GM12878 (cell line): Measurements from ENCODE around the gene SSBP4. TPM values are rescaled to one million over a fixed set of nuclear protein-coding genes. Genes with fewer than 3 reads are reported as not detected.

ENCODE experiments used
- ATAC-seq: fragments of 200-7000 bp; cut with Tn5 transposase; 3 replicates; pipeline ENCODE4 v1.9.1; 2020; ENCODE audit warnings: mild to moderate bottlenecking, moderate library complexity
- Bru-seq: library from RNA; stranded (reverse); fragments of 400-500 nt; gene quantifications from one replicate; lab custom pipeline; 2021; lab: Mats Ljungman, UMichigan
- BruChase-seq, 2 experiments: library from RNA; stranded (reverse); fragments of 400-500 nt; gene quantifications; one replicate each; lab custom pipeline; 2021; lab: Mats Ljungman, UMichigan
- BruUV-seq: library from RNA; stranded (reverse); fragments of 400-500 nt; replicated peaks from 2 replicates; lab custom pipeline; 2021; lab: Mats Ljungman, UMichigan
- CTCF ChIA-PET: fragments of 300-600 bp; sonication (Branson Sonifier 250); formaldehyde crosslinking; extraction: SDS; loops from one replicate; lab custom pipeline; 2021; ENCODE audit warnings: inconsistent platforms; lab: Yijun Ruan, JAX
- POLR2A ChIA-PET: fragments of 350-600 bp; formaldehyde crosslinking; extraction: SDS; loops from one replicate; lab custom pipeline; 2021; ENCODE audit warnings: inconsistent platforms; lab: Charles Lee
- RAD21 ChIA-PET: fragments of 300-600 bp; sonication (Branson Sonifier 250); formaldehyde crosslinking; loops from one replicate; lab custom pipeline; 2023; ENCODE audit warnings: antibody characterized with exemption; ENCODE audit not compliant: unreplicated experiment; lab: Charles Lee
- SMC1A ChIA-PET: fragments of 300-600 bp; sonication (Branson Sonifier 250); formaldehyde crosslinking; loops from one replicate; lab custom pipeline; 2023; ENCODE audit not compliant: unreplicated experiment, uncharacterized antibody; lab: Charles Lee
- DNase-seq: peaks from one replicate; pipeline ENCODE4 v3.0.0-alpha.2; 2011; ENCODE audit warnings: low read depth, low spot score
- FAIRE-seq: peaks from 3 replicates; lab custom pipeline; 2011; peaks lifted over from hg19 to GRCh38; lab: Jason Lieb, UNC
- H2AFZ ChIP-seq: 2 replicates; pipeline ENCODE4 v1.6.0; 2011; ENCODE audit warnings: low read depth, low read length, control low read depth; ENCODE audit not compliant: control insufficient read depth
- H3K27ac ChIP-seq: 2 replicates; pipeline ENCODE4 v1.5.1; 2011; ENCODE audit warnings: control low read depth; ENCODE audit not compliant: control insufficient read depth, insufficient read depth
- H3K27me3 ChIP-seq, 2 experiments: replicated peaks in 1 of 2; 2 replicates each; pipeline versions ENCODE4 v1.6.0 to v1.6.1; 2011; ENCODE audit warnings: low read length in 1 of 2; ENCODE audit not compliant: control insufficient read depth in 2 of 2, insufficient read depth in 2 of 2
- H3K36me3 ChIP-seq, 2 experiments: 2 replicates each; pipeline ENCODE4 v1.5.1; 2011; ENCODE audit warnings: low read length in 1 of 2; ENCODE audit not compliant: control insufficient read depth in 2 of 2, insufficient read depth in 2 of 2
- H3K4me1 ChIP-seq: 2 replicates; pipeline ENCODE4 v1.6.1; 2011; ENCODE audit warnings: mild to moderate bottlenecking, low read length, moderate library complexity, mixed read lengths; ENCODE audit not compliant: control insufficient read depth, insufficient read depth
- H3K4me2 ChIP-seq: 2 replicates; pipeline ENCODE4 v1.6.0; 2011; ENCODE audit warnings: control low read depth; ENCODE audit not compliant: control insufficient read depth, insufficient read depth
- H3K4me3 ChIP-seq: fragments of 200-600 bp; sonication (generic); 2 replicates; pipeline ENCODE4 v1.5.1; 2016
- H3K79me2 ChIP-seq: 2 replicates; pipeline ENCODE4 v1.6.0; 2011; ENCODE audit warnings: low read length; ENCODE audit not compliant: control insufficient read depth, insufficient read depth
- H3K9ac ChIP-seq: 2 replicates; pipeline ENCODE4 v1.8.0; 2011; ENCODE audit warnings: low read length, control low read depth, mixed read lengths; ENCODE audit not compliant: control insufficient read depth, insufficient read depth
- H3K9me3 ChIP-seq: replicated peaks from 3 replicates; pipeline ENCODE4 v1.5.1; 2011; ENCODE audit warnings: mild to moderate bottlenecking, low read length; ENCODE audit not compliant: control insufficient read depth, insufficient read depth
- H4K20me1 ChIP-seq: 2 replicates; pipeline ENCODE4 v1.6.0; 2011; ENCODE audit not compliant: control insufficient read depth, insufficient read depth
- KDM1A ChIP-seq: fragments of 200-600 bp; sonication (generic); IDR thresholded peaks from 2 replicates; pipeline ENCODE4 v1.6.1; 2016; ENCODE audit warnings: borderline replicate concordance
- PAX5 ChIP-seq: IDR thresholded peaks from 2 replicates; pipeline ENCODE4 v1.6.1; 2011; ENCODE audit warnings: low read depth, low read length, borderline replicate concordance
- RELA ChIP-seq: fragments of 450-650 bp; IDR thresholded peaks from 2 replicates; pipeline ENCODE4 v1.8.0; 2014; ENCODE audit warnings: borderline replicate concordance; ENCODE audit not compliant: partially characterized antibody
- RFX5 ChIP-seq: IDR thresholded peaks from 2 replicates; pipeline ENCODE4 v1.6.1; 2011; ENCODE audit warnings: low read depth, low read length, improper control_type of control experiment
- SREBF2 ChIP-seq: IDR thresholded peaks from 2 replicates; pipeline ENCODE4 v1.6.1; 2012; ENCODE audit warnings: mild to moderate bottlenecking, low read length
- SUZ12 ChIP-seq: fragments of 200-600 bp; sonication (generic); IDR thresholded peaks from one replicate; pipeline ENCODE4 v1.6.1; 2018; ENCODE audit warnings: antibody characterized with exemption, mild to moderate bottlenecking; ENCODE audit not compliant: unreplicated experiment
- ZNF217 ChIP-seq: fragments of 450-650 bp; IDR thresholded peaks from 2 replicates; pipeline ENCODE4 v1.6.1; 2017; ENCODE audit warnings: antibody characterized with exemption, mild to moderate bottlenecking
- WGBS: methylation state at CpG from one replicate; pipeline ENCODE4 v1.1.6; 2016; ENCODE audit warnings: low lambda C conversion rate; ENCODE audit not compliant: insufficient replicate concordance, insufficient coverage; ENCODE audit errors: missing lambda C conversion rate; 5-methylcytosine and 5-hydroxymethylcytosine counted together
- in situ Hi-C: fragments of 300-500 bp; cut with MboI; formaldehyde crosslinking; loops from 9 replicates; pipeline ENCODE4 v1.14.3; 2018; ENCODE audit warnings: mixed read lengths
- intact Hi-C: fragments of 100-400 bp; cut with micrococcal nuclease; formaldehyde crosslinking; loops from one replicate; pipeline ENCODE4 v1.14.2; 2022; ENCODE audit not compliant: unreplicated experiment
- long read RNA-seq, 2 experiments: library from polyadenylated mRNA; unstranded; transcript quantifications; one replicate each; pipeline ENCODE4 v2.0.0, GENCODE V29; 2019 to 2020
- polyA minus RNA-seq, 3 experiments: library from RNA; depleted of rRNA, polyadenylated mRNA; stranded (reverse); fragments of >200 nt; gene quantifications; 2 replicates each; pipeline ENCODE4 v1.2.3, GENCODE V29; 2011
- polyA plus RNA-seq, 11 experiments: library from polyadenylated mRNA; depleted of rRNA in 4 of 11; unstranded in 6 of 11; stranded (reverse) in 5 of 11; fragments of >200 nt; fragmentation: Nextera tagmentation in 4 of 11; fragmentation: Illumina TruSeq in 1 of 11; extraction: Ambion mirVana in 4 of 11; extraction: Trizol in 1 of 11; gene quantifications; 1 replicate in 1 of 11; 2 replicates in 10 of 11; pipeline versions ENCODE4 v1.2.1 to v1.2.3, GENCODE V29; 2011 to 2016; ENCODE audit warnings: inconsistent platforms in 2 of 11, missing spikeins in 2 of 11, low read depth in 1 of 11
- total RNA-seq, 4 experiments: library from RNA; depleted of rRNA in 3 of 4; stranded (reverse); fragments of >200 nt in 3 of 4; fragmentation: Illumina TruSeq in 1 of 4; extraction: Trizol in 1 of 4; gene quantifications; 2 replicates each; pipeline versions ENCODE4 v1.2.1 to v1.2.3, GENCODE V29; 2013 to 2021
- TF ChIP-seq, protein P1 (sequence below): fragments of 450-650 bp; IDR thresholded peaks from 2 replicates; pipeline ENCODE4 v1.6.1; 2016; ENCODE audit warnings: mild to moderate bottlenecking
- TF ChIP-seq, protein P2 (sequence below): IDR thresholded peaks from 2 replicates; pipeline ENCODE4 v1.6.1; 2012; ENCODE audit warnings: improper control_type of control experiment, low read depth, low read length; ENCODE audit not compliant: insufficient replicate concordance
- TF ChIP-seq, protein P3 (sequence below): IDR thresholded peaks from 2 replicates; pipeline ENCODE4 v1.6.1; 2012; ENCODE audit warnings: low read depth, low read length, improper control_type of control experiment

The SSBP4 gene
- 40.3 and 49.5 TPM in 2 replicates for total RNA-seq (2013; cell fraction: nucleolus; rRNA removed)
- total RNA-seq (2014; rRNA removed) (91.4 and 122 TPM in 2 replicates), total RNA-seq (2014; rRNA removed; fragmentation: Illumina TruSeq; extraction: Trizol) (32.9 and 39.5 TPM in 2 replicates), total RNA-seq (2021) (131 and 150 TPM in 2 replicates), polyA plus RNA-seq (2011; rRNA removed) (11.5 and 19.0 TPM in 2 replicates), polyA plus RNA-seq (2014; fragmentation: Illumina TruSeq; extraction: Trizol) (7.1 and 22.5 TPM in 2 replicates), polyA plus RNA-seq (2014; fragmentation: Nextera tagmentation; extraction: Ambion mirVana) (1 to 10 TPM in 1 of 2 experiments, under 1 TPM in 1; 0.37 to 6.6 TPM), polyA plus RNA-seq (2014; rRNA removed) (98.3 and 119 TPM in 2 replicates), polyA plus RNA-seq (2016; fragmentation: Nextera tagmentation; extraction: Ambion mirVana) (10 to 100 TPM; 38.3 to 58.5 TPM), polyA minus RNA-seq (2011; rRNA and poly(A)+ RNA removed) (4.2 and 21.6 TPM in 2 replicates), Bru-seq, nascent RNA (percentile 62 among the genes with signal in this experiment), BruChase-seq, experiment 1, labeled RNA remaining after a 6-hour chase (percentile 81 among the genes with signal in this experiment), BruChase-seq, experiment 2, labeled RNA remaining after a 2-hour chase (percentile 73 among the genes with signal in this experiment)
- polyA plus RNA-seq (2011; ENCODE audit: low read depth) = 12.2 TPM
- polyA plus RNA-seq (2011; cell fraction: cytosol; rRNA removed) = 23.2 and 39.7 TPM in 2 replicates
- polyA plus RNA-seq (2011; cell fraction: nucleus; rRNA removed) = 104 and 142 TPM in 2 replicates
- polyA plus RNA-seq (2012) = 52.3 and 55.4 TPM in 2 replicates
- polyA minus RNA-seq (2011; cell fraction: cytosol; rRNA and poly(A)+ RNA removed) = 20.1 and 26.7 TPM in 2 replicates
- polyA minus RNA-seq (2011; cell fraction: nucleus; rRNA and poly(A)+ RNA removed) = 23.2 and 48.4 TPM in 2 replicates
- long read RNA-seq, experiment 1, transcript SSBP4-206 (3 exons, 793 nt) = major isoform, 7 of 9 reads
- long read RNA-seq, experiment 1, partial matches to known transcripts = 1 of 9 reads
- long read RNA-seq, experiment 1, other reads (novel, unspliced or antisense) = 0 of 9 reads
- long read RNA-seq, experiment 2, partial matches to known transcripts = 1 of 1 reads
- long read RNA-seq, experiment 2, other reads (novel, unspliced or antisense) = 0 of 1 reads

DNA sequence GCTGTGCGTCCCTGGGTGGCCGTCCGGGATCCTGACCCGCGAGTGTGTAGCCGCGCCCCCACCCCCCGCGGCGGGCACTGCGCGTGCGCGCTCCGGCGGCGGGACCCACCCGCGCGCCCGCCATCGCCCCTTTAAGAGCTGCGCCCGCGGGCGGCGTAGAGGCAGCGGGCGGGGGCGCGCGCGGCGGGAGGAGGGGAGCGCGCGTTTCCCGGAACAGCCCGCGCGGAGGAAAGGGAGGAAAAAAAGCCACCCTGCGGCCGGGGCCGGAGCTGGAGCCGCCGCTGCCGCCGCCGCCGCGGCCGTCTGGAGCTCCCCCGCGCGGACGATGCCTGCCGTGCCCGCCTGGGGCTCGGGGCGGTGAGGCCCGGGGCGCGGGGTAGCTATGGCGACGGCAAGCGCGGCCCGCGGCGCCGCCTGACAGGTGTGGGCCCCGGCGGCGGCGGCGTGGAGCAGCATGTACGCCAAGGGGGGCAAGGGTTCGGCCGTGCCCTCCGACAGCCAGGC is at the start of gene SSBP4:
TSS of gene SSBP4 (plus strand) at position 204 of the 504 bp plus-strand sequence. CDS start at position 455, 251 bp downstream.
- RAD21 ChIA-PET = interaction anchor here (0.7 to 1.7 kb wide), 5 partner anchors 19 to 215 kb away, joined by 3 to 6 read pairs (median 4); partner anchors contain the start of gene RAB3A
- peak within 1 kb of the TSS; percentile 72 for H3K27ac ChIP-seq
- CTCF ChIA-PET = interaction anchor here (0.8 to 2.0 kb wide), 8 partner anchors 9 to 140 kb away, joined by 3 to 6 read pairs (median 5); partner anchors contain the start of gene KXD1
- H3K27me3 ChIP-seq = no peaks in the 10 kb centered on the region
- 0% methylated on average over 35 of the region's 80 CpGs for WGBS
- POLR2A ChIA-PET = interaction anchor here (0.7 to 2.0 kb wide), 5 partner anchors 9 to 238 kb away, joined by 3 to 6 read pairs (median 3); no protein-coding TSS in a partner anchor
- peak within 1 kb of the TSS; percentile 66 for H2AFZ ChIP-seq
- SMC1A ChIA-PET = interaction anchor here (1.1 to 2.1 kb wide), 3 partner anchors 9 to 79 kb away, joined by 3 to 7 read pairs (median 5); no protein-coding TSS in a partner anchor
- in situ Hi-C loops (no loop called here), intact Hi-C loops (loop anchor here (10.0 kb wide), 1 partner anchor 214 kb away; the partner anchor contains the start of gene RAB3A)
- BruUV-seq = no TSS peak
- ATAC-seq = peak; percentile 37
- no peaks in the 10 kb centered on the region; a peak in 1 of 4 replicates for H3K36me3 ChIP-seq
- FAIRE-seq = no peak
- H3K9me3 ChIP-seq = no peaks in the 10 kb centered on the region
- peaks cover 47% of the 10 kb centered on the region for H3K79me2 ChIP-seq
- peaks cover 70% of the 10 kb centered on the region for H3K4me1 ChIP-seq
- no peaks in the 10 kb centered on the region for H4K20me1 ChIP-seq
- peak within 1 kb of the TSS; percentile 87 for H3K4me3 ChIP-seq
- H3K9ac ChIP-seq = peak within 1 kb of the TSS; percentile 73
- DNase-seq = no peak
- peak within 1 kb of the TSS; percentile 94 for H3K4me2 ChIP-seq
- TF ChIP-seq SUZ12 = no peak
- TF ChIP-seq ZNF217 = 0 out of 2 replicates have a peak, but pooled peaks have one; percentile 59
- TF ChIP-seq, protein P1, sequence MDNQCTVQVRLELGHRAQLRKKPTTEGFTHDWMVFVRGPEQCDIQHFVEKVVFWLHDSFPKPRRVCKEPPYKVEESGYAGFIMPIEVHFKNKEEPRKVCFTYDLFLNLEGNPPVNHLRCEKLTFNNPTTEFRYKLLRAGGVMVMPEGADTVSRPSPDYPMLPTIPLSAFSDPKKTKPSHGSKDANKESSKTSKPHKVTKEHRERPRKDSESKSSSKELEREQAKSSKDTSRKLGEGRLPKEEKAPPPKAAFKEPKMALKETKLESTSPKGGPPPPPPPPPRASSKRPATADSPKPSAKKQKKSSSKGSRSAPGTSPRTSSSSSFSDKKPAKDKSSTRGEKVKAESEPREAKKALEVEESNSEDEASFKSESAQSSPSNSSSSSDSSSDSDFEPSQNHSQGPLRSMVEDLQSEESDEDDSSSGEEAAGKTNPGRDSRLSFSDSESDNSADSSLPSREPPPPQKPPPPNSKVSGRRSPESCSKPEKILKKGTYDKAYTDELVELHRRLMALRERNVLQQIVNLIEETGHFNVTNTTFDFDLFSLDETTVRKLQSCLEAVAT = no peak
- TF ChIP-seq, protein P2, sequence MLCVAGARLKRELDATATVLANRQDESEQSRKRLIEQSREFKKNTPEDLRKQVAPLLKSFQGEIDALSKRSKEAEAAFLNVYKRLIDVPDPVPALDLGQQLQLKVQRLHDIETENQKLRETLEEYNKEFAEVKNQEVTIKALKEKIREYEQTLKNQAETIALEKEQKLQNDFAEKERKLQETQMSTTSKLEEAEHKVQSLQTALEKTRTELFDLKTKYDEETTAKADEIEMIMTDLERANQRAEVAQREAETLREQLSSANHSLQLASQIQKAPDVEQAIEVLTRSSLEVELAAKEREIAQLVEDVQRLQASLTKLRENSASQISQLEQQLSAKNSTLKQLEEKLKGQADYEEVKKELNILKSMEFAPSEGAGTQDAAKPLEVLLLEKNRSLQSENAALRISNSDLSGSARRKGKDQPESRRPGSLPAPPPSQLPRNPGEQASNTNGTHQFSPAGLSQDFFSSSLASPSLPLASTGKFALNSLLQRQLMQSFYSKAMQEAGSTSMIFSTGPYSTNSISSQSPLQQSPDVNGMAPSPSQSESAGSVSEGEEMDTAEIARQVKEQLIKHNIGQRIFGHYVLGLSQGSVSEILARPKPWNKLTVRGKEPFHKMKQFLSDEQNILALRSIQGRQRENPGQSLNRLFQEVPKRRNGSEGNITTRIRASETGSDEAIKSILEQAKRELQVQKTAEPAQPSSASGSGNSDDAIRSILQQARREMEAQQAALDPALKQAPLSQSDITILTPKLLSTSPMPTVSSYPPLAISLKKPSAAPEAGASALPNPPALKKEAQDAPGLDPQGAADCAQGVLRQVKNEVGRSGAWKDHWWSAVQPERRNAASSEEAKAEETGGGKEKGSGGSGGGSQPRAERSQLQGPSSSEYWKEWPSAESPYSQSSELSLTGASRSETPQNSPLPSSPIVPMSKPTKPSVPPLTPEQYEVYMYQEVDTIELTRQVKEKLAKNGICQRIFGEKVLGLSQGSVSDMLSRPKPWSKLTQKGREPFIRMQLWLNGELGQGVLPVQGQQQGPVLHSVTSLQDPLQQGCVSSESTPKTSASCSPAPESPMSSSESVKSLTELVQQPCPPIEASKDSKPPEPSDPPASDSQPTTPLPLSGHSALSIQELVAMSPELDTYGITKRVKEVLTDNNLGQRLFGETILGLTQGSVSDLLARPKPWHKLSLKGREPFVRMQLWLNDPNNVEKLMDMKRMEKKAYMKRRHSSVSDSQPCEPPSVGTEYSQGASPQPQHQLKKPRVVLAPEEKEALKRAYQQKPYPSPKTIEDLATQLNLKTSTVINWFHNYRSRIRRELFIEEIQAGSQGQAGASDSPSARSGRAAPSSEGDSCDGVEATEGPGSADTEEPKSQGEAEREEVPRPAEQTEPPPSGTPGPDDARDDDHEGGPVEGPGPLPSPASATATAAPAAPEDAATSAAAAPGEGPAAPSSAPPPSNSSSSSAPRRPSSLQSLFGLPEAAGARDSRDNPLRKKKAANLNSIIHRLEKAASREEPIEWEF = no peak
- no peak for TF ChIP-seq PAX5
- no peak for TF ChIP-seq KDM1A
- peak; percentile 40 for TF ChIP-seq RELA
- TF ChIP-seq SREBF2 = no peak
- TF ChIP-seq, protein P3, sequence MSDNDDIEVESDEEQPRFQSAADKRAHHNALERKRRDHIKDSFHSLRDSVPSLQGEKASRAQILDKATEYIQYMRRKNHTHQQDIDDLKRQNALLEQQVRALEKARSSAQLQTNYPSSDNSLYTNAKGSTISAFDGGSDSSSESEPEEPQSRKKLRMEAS = peak; percentile 50; the same call in 1 of the 2 replicates
- TF ChIP-seq RFX5 = no peak
